HG02678 (cell line): Measurements from ENCODE around the gene COL18A1.
"Not testable (repeated sequence)": the region's sequence is repeated elsewhere in the genome, so short reads cannot be mapped to it uniquely, and the experiment has no call there.

Experiments
- ATAC-seq: cut with Tn5 transposase; IDR thresholded peaks from one replicate; pipeline ENCODE4 v1.9.1; 2021; ENCODE audit warnings: mild to moderate bottlenecking, moderate library complexity; ENCODE audit not compliant: unreplicated experiment

The COL18A1 gene

DNA sequence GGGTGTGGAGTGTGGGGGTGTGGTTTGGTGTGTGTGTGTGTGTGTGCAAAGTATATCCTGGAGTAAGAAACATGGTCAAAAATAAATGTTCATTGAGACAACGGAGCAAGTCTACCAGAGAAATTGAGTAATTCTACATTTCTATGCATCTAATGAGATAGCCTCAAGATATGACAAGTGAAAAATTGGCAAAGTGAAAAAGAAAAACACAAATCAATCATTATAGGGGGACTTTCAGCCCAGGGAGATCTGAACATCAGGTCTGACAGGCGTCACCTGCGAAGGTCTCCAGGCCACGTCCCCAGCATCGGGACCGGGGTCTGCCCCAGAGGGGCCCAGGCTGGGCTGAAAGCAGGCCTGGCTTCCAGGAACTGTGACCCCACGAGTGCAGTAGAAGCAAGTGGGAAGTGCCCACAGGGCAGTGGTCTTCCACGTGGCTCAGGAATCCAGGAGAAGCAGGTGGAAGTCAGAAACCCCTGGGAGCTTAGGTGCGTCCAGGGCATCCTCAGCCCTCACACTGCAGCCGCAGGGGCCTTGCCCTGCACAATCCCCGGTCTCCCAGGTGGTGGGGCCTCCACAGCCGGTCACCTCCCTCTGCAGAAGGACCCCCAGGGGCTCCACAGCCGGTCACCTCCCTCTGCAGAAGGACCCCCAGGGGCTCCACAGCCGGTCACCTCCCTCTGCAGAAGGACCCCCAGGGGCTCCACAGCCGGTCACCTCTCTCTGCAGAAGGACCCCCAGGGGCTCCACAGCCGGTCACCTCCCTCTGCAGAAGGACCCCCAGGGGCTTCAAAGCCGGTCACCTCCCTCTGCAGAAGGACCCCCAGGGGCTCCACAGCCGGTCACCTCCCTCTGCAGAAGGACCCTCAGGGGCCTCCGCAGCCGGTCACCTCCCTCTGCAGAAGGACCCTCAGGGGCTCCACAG, 96.4 kb downstream of the COL18A1 start:
- not testable (repeated sequence) for ATAC-seq

- no peak for ATAC-seq
Measured at GRCh38 chr21:45502006-45502345, 97.0 kb downstream of the COL18A1 start.

GRCh38 chr21:45502600-45502999, 97.6 kb downstream of the COL18A1 start:
- ATAC-seq, result no peak

DNA sequence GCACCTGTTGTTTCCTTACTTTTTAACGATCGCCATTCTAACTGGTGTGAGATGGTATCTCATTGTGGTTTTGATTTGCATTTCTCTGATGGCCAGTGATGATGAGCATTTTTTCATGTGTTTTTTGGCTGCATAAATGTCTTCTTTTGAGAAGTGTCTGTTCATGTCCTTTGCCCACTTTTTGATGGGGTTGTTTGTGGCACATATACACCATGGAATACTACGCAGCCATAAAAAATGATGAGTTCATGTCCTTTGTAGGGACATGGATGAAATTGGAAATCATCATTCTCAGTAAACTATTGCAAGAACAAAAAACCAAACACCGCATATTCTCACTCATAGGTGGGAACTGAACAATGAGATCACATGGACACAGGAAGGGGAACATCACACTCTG, 98.3 kb downstream of the COL18A1 start:
- ATAC-seq, result not testable (repeated sequence)

- no peak for ATAC-seq
Measured at GRCh38 chr21:45504021-45504515, 99.1 kb downstream of the COL18A1 start.

DNA sequence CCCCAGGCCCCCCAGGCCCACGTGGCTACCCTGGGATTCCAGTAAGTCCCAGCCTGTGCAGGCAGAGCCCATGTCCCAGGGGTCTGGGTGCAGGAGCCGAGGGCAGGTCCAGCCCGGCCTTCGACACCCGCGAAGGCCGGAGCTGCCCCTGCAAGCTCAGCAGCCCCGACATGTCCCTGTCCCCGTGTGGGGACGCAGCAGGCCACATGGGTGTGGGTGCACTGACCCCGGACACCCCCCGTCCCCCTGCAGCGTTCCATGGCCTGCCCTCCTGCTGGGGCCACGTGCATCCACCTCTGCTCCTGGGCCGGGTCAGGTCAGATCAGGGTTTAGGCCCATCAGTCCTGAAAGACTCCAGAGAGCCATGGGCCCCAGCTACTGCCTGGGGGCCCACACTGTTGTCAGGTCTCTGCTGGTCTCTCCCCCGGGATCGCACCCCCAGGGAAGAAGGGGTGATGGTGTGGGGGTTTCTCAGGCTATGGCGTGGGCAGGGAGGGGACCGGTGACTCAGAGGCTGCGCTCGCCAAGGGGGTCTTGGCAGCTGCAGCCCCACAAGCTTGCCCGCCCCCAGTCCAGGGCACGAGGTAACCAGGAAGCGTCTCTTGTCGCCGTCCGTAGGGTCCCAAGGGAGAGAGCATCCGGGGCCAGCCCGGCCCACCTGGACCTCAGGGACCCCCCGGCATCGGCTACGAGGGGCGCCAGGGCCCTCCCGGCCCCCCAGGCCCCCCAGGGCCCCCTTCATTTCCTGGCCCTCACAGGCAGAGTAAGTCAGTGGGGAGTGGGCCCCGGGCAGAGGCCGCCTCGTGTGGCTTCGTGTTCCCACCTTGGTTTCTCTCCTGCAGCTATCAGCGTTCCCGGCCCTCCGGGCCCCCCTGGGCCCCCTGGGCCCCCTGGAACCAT, 99.8 kb downstream of the COL18A1 start:
- no peak for ATAC-seq

DNA sequence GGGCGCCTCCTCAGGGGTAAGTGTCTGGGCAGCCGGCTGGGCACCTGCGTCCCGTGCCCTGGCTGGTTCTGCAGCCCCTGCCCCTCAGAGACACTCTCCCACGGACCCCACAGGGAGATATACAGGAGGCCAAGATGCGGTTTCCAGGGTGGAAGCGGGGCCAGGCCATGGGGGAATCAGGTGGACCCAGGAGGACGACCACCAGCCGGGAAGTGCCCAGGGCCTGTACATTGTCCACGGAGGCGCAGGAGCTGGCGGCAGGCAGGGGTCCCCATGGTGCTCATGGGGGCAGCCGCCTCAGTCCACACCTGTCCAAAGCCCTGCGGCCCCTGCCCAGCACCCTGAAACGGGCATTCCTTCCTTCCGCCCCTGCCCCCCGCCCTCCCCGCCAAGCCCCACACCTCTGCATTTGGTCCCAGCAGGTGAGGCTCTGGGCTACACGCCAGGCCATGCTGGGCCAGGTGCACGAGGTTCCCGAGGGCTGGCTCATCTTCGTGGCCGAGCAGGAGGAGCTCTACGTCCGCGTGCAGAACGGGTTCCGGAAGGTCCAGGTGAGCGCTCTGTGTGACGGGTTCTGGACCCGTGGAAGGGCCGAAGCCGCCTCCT, 100.6 kb downstream of the COL18A1 start:
- no peak for ATAC-seq

DNA sequence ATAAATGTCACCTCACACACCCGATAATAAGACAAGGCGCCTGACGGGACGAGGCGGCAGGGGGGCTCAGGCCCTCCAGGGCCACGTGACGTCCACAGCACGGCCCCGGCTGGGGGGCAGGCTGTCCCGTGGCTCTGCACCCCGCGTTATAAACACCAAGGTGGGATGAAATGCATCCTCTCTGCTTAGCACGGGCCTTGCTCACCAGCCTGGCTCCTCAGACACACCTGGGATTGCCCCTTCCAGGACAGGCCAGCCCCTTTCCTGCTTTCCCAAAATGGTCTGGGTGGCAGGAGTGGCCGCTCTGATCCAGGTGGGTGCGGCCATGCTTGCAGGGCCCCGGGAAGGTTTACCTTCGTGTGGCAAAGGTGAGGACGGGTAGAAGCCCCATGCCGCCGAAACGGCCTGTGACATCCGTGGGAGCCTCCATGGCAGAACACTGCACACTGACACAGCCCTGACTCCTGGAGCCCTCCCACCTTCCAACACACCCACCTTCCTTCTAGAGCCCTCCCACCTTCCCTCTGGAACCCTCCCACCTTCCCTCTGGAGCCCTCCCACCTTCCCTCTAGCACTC, 101.4 kb downstream of the COL18A1 start:
- no peak for ATAC-seq

DNA sequence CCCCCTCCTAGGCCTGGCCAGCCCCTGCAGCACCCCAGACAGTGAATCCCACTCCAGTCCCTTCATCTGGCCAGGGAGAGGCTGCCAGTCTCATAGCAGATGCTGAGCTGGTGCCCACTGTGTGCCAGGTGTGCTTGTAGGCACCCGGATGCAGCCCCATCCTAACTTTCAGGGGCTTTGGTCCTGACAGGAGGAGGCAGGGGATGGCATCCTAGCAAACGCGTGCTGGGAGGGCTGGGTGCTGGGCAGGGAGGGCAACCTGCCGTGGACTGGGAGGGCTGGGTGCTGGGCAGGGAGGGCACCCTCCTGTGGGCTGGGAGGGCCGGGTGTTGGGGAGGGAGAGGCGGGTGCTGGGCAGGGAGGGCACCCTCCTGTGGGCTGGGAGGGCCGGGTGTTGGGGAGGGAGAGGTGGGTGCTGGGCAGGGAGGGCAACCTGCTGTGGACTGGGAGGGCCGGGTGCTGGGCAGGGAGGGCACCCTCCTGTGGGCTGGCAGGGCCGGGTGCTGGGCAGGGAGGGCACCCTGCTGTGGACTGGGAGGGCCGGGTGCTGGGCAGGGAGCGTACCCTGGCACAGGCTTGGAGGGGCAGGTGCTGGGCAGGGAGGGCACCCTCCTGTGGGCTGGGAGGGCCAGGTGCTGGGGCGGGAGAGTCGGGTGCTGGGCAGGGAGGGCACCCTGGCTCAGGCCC, 102.0 kb downstream of the COL18A1 start:
- no peak for ATAC-seq

DNA sequence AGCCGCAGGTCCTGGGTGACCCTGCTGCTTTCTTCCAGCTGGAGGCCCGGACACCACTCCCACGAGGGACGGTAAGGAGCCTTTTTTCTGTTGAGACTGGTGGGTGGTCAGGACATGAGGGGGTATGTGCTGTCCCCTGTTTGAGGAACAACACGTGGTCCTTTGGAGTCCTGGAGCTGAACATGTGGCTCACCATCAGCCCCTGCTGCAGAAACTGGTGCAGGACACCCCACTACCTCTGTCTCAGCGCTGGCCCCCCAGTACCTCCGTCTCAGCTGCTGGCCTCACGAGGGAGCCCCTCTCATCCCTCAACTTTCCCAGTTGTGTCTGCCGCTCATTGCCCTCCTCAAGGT, 102.5 kb downstream of the COL18A1 start:
- no peak for ATAC-seq

- no peak for ATAC-seq
Measured at GRCh38 chr21:45507888-45508508, 103.0 kb downstream of the COL18A1 start.

GRCh38 chr21:45508607-45509565, 103.9 kb downstream of the COL18A1 start:
- ATAC-seq, result no peak

GRCh38 chr21:45509566-45510465, 104.9 kb downstream of the COL18A1 start:
- no peak for ATAC-seq

- ATAC-seq, result no peak
Measured at GRCh38 chr21:45510466-45510955, 105.5 kb downstream of the COL18A1 start.

GRCh38 chr21:45511007-45511406, 106.0 kb downstream of the COL18A1 start:
- ATAC-seq, result no peak

- no peak for ATAC-seq
Measured at GRCh38 chr21:45511661-45512431, 106.9 kb downstream of the COL18A1 start.

- no peak for ATAC-seq
Measured at GRCh38 chr21:45512626-45513002, 107.6 kb downstream of the COL18A1 start.
